ENCODE results near the gene GRID1. TPM values are rescaled to one million over a fixed set of nuclear protein-coding genes. Genes with fewer than 3 reads are reported as not detected.

The GRID1 gene
- total RNA-seq, 4 donors from 2014 or later: 0.88 to 7.3 (median 4.1) TPM

DNA sequence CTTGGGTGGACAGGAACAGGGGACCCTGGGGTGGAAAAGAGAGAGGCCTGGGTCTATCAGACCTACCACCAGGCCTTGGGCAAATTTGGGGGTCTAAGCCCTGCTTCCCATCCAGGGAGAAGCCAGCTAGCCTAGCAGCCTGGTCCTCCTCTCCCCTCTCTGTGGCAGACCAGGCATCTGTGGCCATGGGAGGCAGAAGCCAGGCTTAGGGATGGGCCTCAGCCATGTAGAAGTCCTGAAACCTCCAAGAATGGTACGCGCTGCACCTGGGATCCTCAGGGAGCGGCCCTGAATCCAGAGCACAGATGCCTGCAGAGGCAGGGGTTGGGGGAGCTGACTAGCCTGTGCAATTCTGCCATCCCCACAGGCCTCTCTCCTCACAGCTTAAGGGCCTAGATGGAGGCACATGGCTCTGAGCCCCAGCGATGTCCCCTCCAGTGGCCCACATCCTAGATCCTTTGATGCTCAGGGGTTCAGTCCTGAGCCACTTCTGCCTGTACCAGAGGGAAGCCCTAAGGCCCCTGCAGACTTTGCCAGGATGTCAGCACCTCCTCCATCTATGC, 21.2 kb downstream of the GRID1 start:
- Histone ChIP-seq H3K4me3 (no peak overlapping the region), H3K27ac (no peak overlapping the region), H3K4me1 (no peaks in the 10 kb centered on the region), H3K9me3 (no peaks in the 10 kb centered on the region), H3K27me3 (no peaks in the 10 kb centered on the region), H3K36me3 (no peaks in the 10 kb centered on the region)
- intact Hi-C loops (cut with DNase I; ENCODE audit: low total_unique reads): no loop called here
- DNase-seq: no peak
- no peak for TF ChIP-seq POLR2A (IDR thresholded peaks at IDR 0.05)
- TF ChIP-seq, protein P1, sequence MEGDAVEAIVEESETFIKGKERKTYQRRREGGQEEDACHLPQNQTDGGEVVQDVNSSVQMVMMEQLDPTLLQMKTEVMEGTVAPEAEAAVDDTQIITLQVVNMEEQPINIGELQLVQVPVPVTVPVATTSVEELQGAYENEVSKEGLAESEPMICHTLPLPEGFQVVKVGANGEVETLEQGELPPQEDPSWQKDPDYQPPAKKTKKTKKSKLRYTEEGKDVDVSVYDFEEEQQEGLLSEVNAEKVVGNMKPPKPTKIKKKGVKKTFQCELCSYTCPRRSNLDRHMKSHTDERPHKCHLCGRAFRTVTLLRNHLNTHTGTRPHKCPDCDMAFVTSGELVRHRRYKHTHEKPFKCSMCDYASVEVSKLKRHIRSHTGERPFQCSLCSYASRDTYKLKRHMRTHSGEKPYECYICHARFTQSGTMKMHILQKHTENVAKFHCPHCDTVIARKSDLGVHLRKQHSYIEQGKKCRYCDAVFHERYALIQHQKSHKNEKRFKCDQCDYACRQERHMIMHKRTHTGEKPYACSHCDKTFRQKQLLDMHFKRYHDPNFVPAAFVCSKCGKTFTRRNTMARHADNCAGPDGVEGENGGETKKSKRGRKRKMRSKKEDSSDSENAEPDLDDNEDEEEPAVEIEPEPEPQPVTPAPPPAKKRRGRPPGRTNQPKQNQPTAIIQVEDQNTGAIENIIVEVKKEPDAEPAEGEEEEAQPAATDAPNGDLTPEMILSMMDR (IDR thresholded peaks at IDR 0.05): no peak

DNA sequence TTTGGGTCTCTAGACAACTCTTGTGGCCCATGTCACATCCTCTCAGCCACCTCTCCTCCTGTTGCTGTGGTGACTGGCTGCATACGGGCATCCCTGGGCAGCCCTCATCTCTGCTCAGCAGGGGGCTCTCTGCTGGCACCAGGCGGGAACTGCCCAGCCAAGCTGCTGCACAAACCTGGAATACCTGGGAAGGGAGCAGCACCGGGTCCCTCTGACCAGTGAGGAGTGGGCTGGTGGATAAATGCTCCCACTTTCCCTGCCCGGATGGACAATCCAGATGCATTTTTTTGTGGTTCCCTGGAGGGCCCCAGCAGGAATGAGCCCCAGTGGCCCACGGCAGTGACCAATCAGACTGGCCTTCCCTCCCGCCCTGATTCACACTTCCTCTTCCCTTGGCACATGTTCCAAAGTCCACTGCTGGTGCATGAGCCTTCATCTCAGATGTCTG, 21.9 kb downstream of the GRID1 start:
- no peak for DNase-seq
- H3K4me1 ChIP-seq: no peaks in the 10 kb centered on the region
- no peaks in the 10 kb centered on the region for H3K27me3 ChIP-seq
- TF ChIP-seq, protein P1 (IDR thresholded peaks at IDR 0.05): no peak
- TF ChIP-seq POLR2A (IDR thresholded peaks at IDR 0.05): no peak
- H3K27ac ChIP-seq: no peak overlapping the region
- H3K9me3 ChIP-seq: no peaks in the 10 kb centered on the region
- H3K4me3 ChIP-seq: no peak overlapping the region
- intact Hi-C loops (cut with DNase I; ENCODE audit: low total_unique reads): no loop called here
- H3K36me3 ChIP-seq: no peaks in the 10 kb centered on the region

DNA sequence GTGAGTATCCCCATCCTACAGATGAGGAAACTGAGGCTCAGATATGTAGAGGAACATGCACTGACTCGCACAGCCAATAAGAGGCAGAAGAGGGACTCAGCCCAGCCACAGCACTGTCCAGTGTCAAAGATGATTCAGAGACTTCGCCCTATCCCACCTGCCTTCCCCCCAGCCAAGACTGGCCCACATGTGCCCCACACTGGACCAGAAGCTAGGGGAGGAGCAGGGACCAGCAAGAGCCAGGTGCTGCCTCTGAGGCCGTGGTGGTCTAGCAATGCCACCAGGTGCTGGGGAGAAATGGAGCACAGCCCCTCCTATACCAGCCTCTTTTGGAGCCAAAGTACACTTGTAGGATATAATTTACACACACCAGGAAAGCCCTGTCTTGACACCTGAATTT, 22.3 kb downstream of the GRID1 start:
- no peak for DNase-seq
- H3K9me3 ChIP-seq: no peaks in the 10 kb centered on the region
- H3K4me1 ChIP-seq: no peaks in the 10 kb centered on the region

DNA sequence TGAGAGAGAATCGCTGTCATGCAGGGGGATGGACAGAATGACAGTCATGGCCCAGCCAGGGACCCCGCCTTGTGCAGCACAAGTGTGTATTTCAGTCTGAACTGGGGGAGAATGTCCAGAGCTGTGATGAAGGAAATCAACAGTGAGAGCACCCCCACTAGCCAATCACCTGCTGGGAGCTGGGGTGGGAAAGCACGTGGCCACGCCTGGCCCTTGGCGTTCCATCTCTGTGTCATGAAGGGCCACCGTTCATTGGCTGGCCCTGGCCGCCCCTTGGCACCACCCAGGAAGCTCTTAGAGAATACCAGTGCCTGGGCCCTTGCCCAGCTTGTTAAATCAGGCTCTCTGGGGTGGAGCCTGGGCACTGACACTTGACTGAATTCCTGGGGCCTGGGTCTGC, 22.8 kb downstream of the GRID1 start:
- intact Hi-C loops (cut with DNase I; ENCODE audit: low total_unique reads): no loop called here
- Histone ChIP-seq H3K4me1 (no peaks in the 10 kb centered on the region), H3K27me3 (no peaks in the 10 kb centered on the region), H3K4me3 (no peak overlapping the region), H3K9me3 (no peaks in the 10 kb centered on the region), H3K36me3 (no peaks in the 10 kb centered on the region), H3K27ac (no peak overlapping the region)
- DNase-seq: no peak
- TF ChIP-seq POLR2A (IDR thresholded peaks at IDR 0.05): no peak
- TF ChIP-seq, protein P1 (IDR thresholded peaks at IDR 0.05): no peak

More for the DNA sequence above, 22.3 kb downstream of the GRID1 start:
- Histone ChIP-seq H3K27ac (no peak overlapping the region), H3K36me3 (no peaks in the 10 kb centered on the region), H3K27me3 (no peaks in the 10 kb centered on the region), H3K4me3 (no peak overlapping the region)
- intact Hi-C loops (cut with DNase I; ENCODE audit: low total_unique reads): no loop called here
- TF ChIP-seq POLR2A (IDR thresholded peaks at IDR 0.05): no peak
- TF ChIP-seq, protein P1 (IDR thresholded peaks at IDR 0.05): no peak

DNA sequence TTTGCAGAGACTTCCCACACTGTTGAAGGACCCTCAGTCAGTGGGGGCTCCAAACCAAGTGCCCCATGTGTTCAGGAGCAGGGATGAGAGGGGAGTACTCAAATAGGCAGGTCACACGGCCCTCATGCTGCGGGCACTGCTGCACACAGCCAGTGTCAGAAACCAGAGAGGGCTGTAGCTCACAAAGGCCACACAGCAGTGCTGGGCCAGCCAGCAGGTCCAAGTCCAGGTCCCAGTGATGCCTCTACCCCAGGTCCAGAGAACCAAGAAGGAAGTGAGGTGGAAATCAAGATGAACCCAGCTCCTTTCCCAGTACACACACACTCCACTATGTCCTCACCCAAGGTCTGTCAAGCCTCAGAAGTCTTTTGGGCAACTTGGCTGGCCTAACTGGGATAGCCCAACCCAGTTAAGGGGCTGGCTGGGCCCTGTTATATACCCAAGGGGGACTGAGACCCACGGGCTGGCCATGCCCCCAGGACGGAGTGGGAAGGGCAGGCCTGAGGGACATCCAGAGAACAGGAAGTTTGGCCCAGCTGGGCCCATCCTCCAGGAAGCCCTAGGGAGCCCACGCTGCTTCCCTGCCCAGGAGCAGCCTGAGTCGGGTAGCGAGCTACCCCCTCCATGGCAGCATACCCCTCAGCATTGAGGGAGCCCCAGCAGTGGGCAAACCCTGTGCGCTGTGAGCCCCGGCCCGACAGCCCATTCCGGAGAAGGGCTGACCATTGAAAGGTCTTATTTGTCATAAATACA, 24.3 kb downstream of the GRID1 start:
- Histone ChIP-seq H3K4me1 (no peaks in the 10 kb centered on the region), H3K27ac (no peak overlapping the region), H3K9me3 (no peaks in the 10 kb centered on the region), H3K4me3 (no peak overlapping the region), H3K27me3 (no peaks in the 10 kb centered on the region), H3K36me3 (no peaks in the 10 kb centered on the region)
- TF ChIP-seq, protein P1 (IDR thresholded peaks at IDR 0.05): no peak
- no peak for TF ChIP-seq POLR2A (IDR thresholded peaks at IDR 0.05)
- no peak for DNase-seq
- intact Hi-C loops (cut with DNase I; ENCODE audit: low total_unique reads): no loop called here
